ENCODE data around the gene PBX3. TPM values are rescaled to one million over a fixed set of nuclear protein-coding genes. Genes with fewer than 3 reads are reported as not detected.

PBX3 gene
- total and polyA plus RNA-seq, 2 of the 13 experiments (the other 11 are each of a cell fraction or from before 2014, with no cell fraction given), result 6.0 to 11.2 TPM

GRCh38 chr9:125914411-125914810 lies 167.2 kb downstream of the PBX3 start:
- POLR2A ChIA-PET, result no interaction called here
- no peak for DNase-seq (ENCODE audit: low spot score)
- H3K79me2 ChIP-seq (ENCODE audit: insufficient read depth, low read length), result no peaks in the 10 kb centered on the region
- TF ChIP-seq ZNF737 (CRISPR knock-in tag; IDR thresholded peaks at IDR 0.05; ENCODE audit: borderline replicate concordance) (no peak), IKZF4 (CRISPR knock-in tag; IDR thresholded peaks at IDR 0.05; ENCODE audit: borderline replicate concordance, low read depth, not compliant biosample characterization) (no peak), NR1H2 (CRISPR knock-in tag; IDR thresholded peaks at IDR 0.05; ENCODE audit: borderline replicate concordance, low read depth) (no peak), MLLT10 (CRISPR knock-in tag; IDR thresholded peaks at IDR 0.05) (no peak), ZXDC (CRISPR knock-in tag; IDR thresholded peaks at IDR 0.05) (no peak), PRPF4 (IDR thresholded peaks at IDR 0.05; ENCODE audit: low read depth, low read length, poor library complexity, severe bottlenecking) (no peak), ZNF496 (CRISPR knock-in tag; IDR thresholded peaks at IDR 0.05; ENCODE audit: insufficient replicate concordance) (no peak), PRDM15 (CRISPR knock-in tag; IDR thresholded peaks at IDR 0.05) (no peak), SALL2 (CRISPR knock-in tag; IDR thresholded peaks at IDR 0.05) (no peak), ZNF792 (CRISPR knock-in tag; IDR thresholded peaks at IDR 0.05) (no peak), KDM1A (CRISPR knock-in tag; IDR thresholded peaks at IDR 0.05) (no peak), SNAI1 (CRISPR knock-in tag; IDR thresholded peaks at IDR 0.05; ENCODE audit: borderline replicate concordance) (no peak)
- TF ChIP-seq, protein P1, sequence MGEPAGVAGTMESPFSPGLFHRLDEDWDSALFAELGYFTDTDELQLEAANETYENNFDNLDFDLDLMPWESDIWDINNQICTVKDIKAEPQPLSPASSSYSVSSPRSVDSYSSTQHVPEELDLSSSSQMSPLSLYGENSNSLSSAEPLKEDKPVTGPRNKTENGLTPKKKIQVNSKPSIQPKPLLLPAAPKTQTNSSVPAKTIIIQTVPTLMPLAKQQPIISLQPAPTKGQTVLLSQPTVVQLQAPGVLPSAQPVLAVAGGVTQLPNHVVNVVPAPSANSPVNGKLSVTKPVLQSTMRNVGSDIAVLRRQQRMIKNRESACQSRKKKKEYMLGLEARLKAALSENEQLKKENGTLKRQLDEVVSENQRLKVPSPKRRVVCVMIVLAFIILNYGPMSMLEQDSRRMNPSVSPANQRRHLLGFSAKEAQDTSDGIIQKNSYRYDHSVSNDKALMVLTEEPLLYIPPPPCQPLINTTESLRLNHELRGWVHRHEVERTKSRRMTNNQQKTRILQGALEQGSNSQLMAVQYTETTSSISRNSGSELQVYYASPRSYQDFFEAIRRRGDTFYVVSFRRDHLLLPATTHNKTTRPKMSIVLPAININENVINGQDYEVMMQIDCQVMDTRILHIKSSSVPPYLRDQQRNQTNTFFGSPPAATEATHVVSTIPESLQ (CRISPR knock-in tag; conservative IDR thresholded peaks at IDR 0.05), result no peak
- TF ChIP-seq, protein P2, sequence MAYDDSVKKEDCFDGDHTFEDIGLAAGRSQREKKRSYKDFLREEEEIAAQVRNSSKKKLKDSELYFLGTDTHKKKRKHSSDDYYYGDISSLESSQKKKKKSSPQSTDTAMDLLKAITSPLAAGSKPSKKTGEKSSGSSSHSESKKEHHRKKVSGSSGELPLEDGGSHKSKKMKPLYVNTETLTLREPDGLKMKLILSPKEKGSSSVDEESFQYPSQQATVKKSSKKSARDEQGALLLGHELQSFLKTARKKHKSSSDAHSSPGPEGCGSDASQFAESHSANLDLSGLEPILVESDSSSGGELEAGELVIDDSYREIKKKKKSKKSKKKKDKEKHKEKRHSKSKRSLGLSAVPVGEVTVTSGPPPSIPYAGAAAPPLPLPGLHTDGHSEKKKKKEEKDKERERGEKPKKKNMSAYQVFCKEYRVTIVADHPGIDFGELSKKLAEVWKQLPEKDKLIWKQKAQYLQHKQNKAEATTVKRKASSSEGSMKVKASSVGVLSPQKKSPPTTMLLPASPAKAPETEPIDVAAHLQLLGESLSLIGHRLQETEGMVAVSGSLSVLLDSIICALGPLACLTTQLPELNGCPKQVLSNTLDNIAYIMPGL (CRISPR knock-in tag; IDR thresholded peaks at IDR 0.05; ENCODE audit: borderline replicate concordance in 1 of 2, low read depth in 1 of 2), result no peak

More at GRCh38 chr9:125914411-125914810, 167.2 kb downstream of the PBX3 start:
- Histone ChIP-seq H3K27me3 (ENCODE audit: control insufficient read depth in 1 of 2, insufficient read depth in 2 of 2, low read length in 2 of 2) (no peaks in the 10 kb centered on the region), H3K27ac (ENCODE audit: extremely low read length, insufficient read depth, low read length) (no peak overlapping the region), H2AFZ (ENCODE audit: low read length) (no peak overlapping the region), H3K9ac (ENCODE audit: insufficient read depth, low read depth, low read length) (no peak overlapping the region), H3K36me3 (replicated peaks in 1 of 2; ENCODE audit: control insufficient read depth in 1 of 2, insufficient read depth in 2 of 2, low read length in 2 of 2) (no peaks in the 10 kb centered on the region), H3K4me2 (ENCODE audit: low read depth, low read length) (no peak overlapping the region), H4K20me1 (ENCODE audit: insufficient read depth, low read length) (no peaks in the 10 kb centered on the region), H3K4me1 (ENCODE audit: insufficient read depth, low read length) (no peaks in the 10 kb centered on the region), H3K9me3 (ENCODE audit: low read length) (no peaks in the 10 kb centered on the region), H3K4me3 (replicated peaks in 1 of 3; ENCODE audit: insufficient read depth in 1 of 3, low read depth in 2 of 3, low read length in 3 of 3) (no peak overlapping the region)
- BruUV-seq (replicated peaks), result no TSS peak
- WGBS (ENCODE audit: low lambda C conversion rate), result 91% methylated on average over 1 of the region's 1 CpG
- no peak for ATAC-seq
- intact Hi-C loops (cut with micrococcal nuclease; ENCODE audit: unreplicated experiment), result no loop called here
- CTCF ChIA-PET (ENCODE audit: low intra/inter-chr PET ratio, low total read pairs), result no interaction called here
- in situ Hi-C loops (cut with HindIII; ENCODE audit: extremely low pct_ligation_motif_present, low pct_unique_long_range_greater_than_20kb), result no loop called here
- FAIRE-seq, result no peak

Data from HepG2 (cell line).